CD14-positive monocyte (primary cell): ENCODE measurements around the gene ANK2. TPM values are rescaled to one million over a fixed set of nuclear protein-coding genes. Genes with fewer than 3 reads are reported as not detected.

Experiments used
- DNase-seq, 3 donors: peaks; one replicate each; pipeline ENCODE4 v3.0.0-alpha.2; 2011 to 2022
- H2AFZ ChIP-seq: 2 replicates; pipeline ENCODE4 v1.6.0; 2012; ENCODE audit warnings: mild to moderate bottlenecking, low read depth, low read length, inconsistent platforms; ENCODE audit not compliant: insufficient read depth, poor library complexity, severe bottlenecking
- H3K27ac ChIP-seq, 2 donors: 1 replicate in 1 of 2; 2 replicates in 1 of 2; pipeline ENCODE4 v1.5.1; 2012 to 2013; ENCODE audit warnings: low read length in 2 of 2, control low read depth in 1 of 2, inconsistent platforms in 1 of 2, low read depth in 1 of 2, mild to moderate bottlenecking in 1 of 2
- H3K27me3 ChIP-seq, 2 donors: one replicate each; pipeline versions ENCODE4 v1.6.0 to v1.6.1; 2011 to 2013; ENCODE audit warnings: low read length in 2 of 2; ENCODE audit not compliant: control insufficient read depth in 2 of 2, insufficient read depth in 2 of 2
- H3K36me3 ChIP-seq, 2 donors: replicated peaks in 1 of 2; 1 replicate in 1 of 2; 2 replicates in 1 of 2; pipeline versions ENCODE4 v1.5.1 to v1.6.1; 2012 to 2013; ENCODE audit warnings: low read length in 2 of 2, control low read depth in 1 of 2, inconsistent platforms in 1 of 2, mild to moderate bottlenecking in 1 of 2; ENCODE audit not compliant: insufficient read depth in 2 of 2, control insufficient read depth in 1 of 2
- H3K4me1 ChIP-seq, 2 donors: 1 replicate in 1 of 2; 2 replicates in 1 of 2; pipeline versions ENCODE4 v1.5.1 to v1.6.1; 2012 to 2013; ENCODE audit warnings: low read length in 2 of 2, control low read depth in 1 of 2, inconsistent platforms in 1 of 2, mild to moderate bottlenecking in 1 of 2, moderate library complexity in 1 of 2; ENCODE audit not compliant: insufficient read depth in 2 of 2, control insufficient read depth in 1 of 2
- H3K4me2 ChIP-seq: replicated peaks from 2 replicates; pipeline ENCODE3; 2012; ENCODE audit warnings: low read length, moderate library complexity, mild to moderate bottlenecking; ENCODE audit not compliant: poor library complexity, severe bottlenecking; ENCODE audit errors: extremely low read depth
- H3K4me3 ChIP-seq, 3 experiments: fragments of 200-600 bp in 1 of 3; sonication (generic) in 1 of 3; replicated peaks in 1 of 3; 1 replicate in 2 of 3; 2 replicates in 1 of 3; pipeline ENCODE4 v1.5.1; 2011 to 2013; ENCODE audit warnings: low read length in 3 of 3, mild to moderate bottlenecking in 3 of 3, control low read depth in 2 of 3, low read depth in 2 of 3, inconsistent platforms in 1 of 3, moderate library complexity in 1 of 3
- H3K79me2 ChIP-seq: 2 replicates; pipeline ENCODE4 v1.6.0; 2012; ENCODE audit warnings: mild to moderate bottlenecking, control low read depth, inconsistent platforms, low read length, moderate library complexity; ENCODE audit not compliant: insufficient read depth
- H3K9ac ChIP-seq: 2 replicates; pipeline ENCODE4 v1.6.0; 2017; ENCODE audit warnings: low read length, mild to moderate bottlenecking; ENCODE audit not compliant: insufficient read depth, poor library complexity, severe bottlenecking
- H3K9me3 ChIP-seq, 2 donors: replicated peaks in 1 of 2; 1 replicate in 1 of 2; 2 replicates in 1 of 2; pipeline versions ENCODE4 v1.5.1 to v1.6.1; 2012 to 2013; ENCODE audit warnings: low read length in 2 of 2, control low read depth in 1 of 2; ENCODE audit not compliant: control insufficient read depth in 1 of 2, insufficient read depth in 1 of 2
- H4K20me1 ChIP-seq: 2 replicates; pipeline ENCODE4 v1.6.0; 2012; ENCODE audit warnings: mild to moderate bottlenecking, low read length, control low read depth, moderate library complexity; ENCODE audit not compliant: insufficient read depth
- H3K27ac Mint-ChIP-seq, 7 donors: one replicate each; pipeline ENCODE4 v1.8.0; 2020; ENCODE audit warnings: mild to moderate bottlenecking in 7 of 7, mixed read lengths in 7 of 7, moderate library complexity in 6 of 7, inconsistent platforms in 2 of 7
- H3K27me3 Mint-ChIP-seq, 3 donors: one replicate each; pipeline ENCODE4 v1.8.0; 2021 to 2022; ENCODE audit warnings: low read depth in 3 of 3, mild to moderate bottlenecking in 3 of 3, mixed read lengths in 3 of 3, moderate library complexity in 3 of 3, inconsistent platforms in 1 of 3
- H3K36me3 Mint-ChIP-seq, 2 donors: one replicate each; pipeline ENCODE4 v1.8.0; 2020; ENCODE audit warnings: mixed read lengths in 2 of 2, inconsistent platforms in 1 of 2, mild to moderate bottlenecking in 1 of 2
- H3K4me1 Mint-ChIP-seq: one replicate; pipeline ENCODE4 v1.8.0; 2020; ENCODE audit warnings: mild to moderate bottlenecking, mixed read lengths
- H3K4me3 Mint-ChIP-seq, 2 donors: one replicate each; pipeline ENCODE4 v1.8.0; 2020; ENCODE audit warnings: mild to moderate bottlenecking in 2 of 2, mixed read lengths in 2 of 2, moderate library complexity in 1 of 2
- H3K9me3 Mint-ChIP-seq, 7 donors: one replicate each; pipeline ENCODE4 v1.8.0; 2020 to 2022; ENCODE audit warnings: mixed read lengths in 7 of 7, mild to moderate bottlenecking in 6 of 7, moderate library complexity in 6 of 7, inconsistent platforms in 2 of 7
- CTCF ChIP-seq: fragments of 200-600 bp; IDR thresholded peaks from one replicate; pipeline ENCODE4 v1.8.0; 2022; ENCODE audit warnings: antibody characterized with exemption, mild to moderate bottlenecking
- WGBS: methylation state at CpG from one replicate; pipeline ENCODE4 v1.1.5; 2013; ENCODE audit warnings: missing lambda C conversion rate; ENCODE audit not compliant: insufficient coverage; 5-methylcytosine and 5-hydroxymethylcytosine counted together
- intact Hi-C, 2 donors: fragments of 100-400 bp; cut with micrococcal nuclease; formaldehyde crosslinking; loops; one replicate each; pipeline versions ENCODE4 v1.15.0 to v1.15.1; 2023
- polyA plus RNA-seq, 3 donors: library from polyadenylated mRNA; depleted of rRNA in 1 of 3; unstranded in 2 of 3; stranded (reverse) in 1 of 3; fragments of 300-500 nt in 2 of 3; fragments of >200 nt in 1 of 3; fragmentation: Illumina TruSeq in 2 of 3; gene quantifications; 1 replicate in 2 of 3; 2 replicates in 1 of 3; pipeline ENCODE4 v1.2.3, GENCODE V29; 2012 to 2021

Gene ANK2
- polyA plus RNA-seq, 3 donors = not detected

GRCh38 chr4:113390850-113391249 lies 341.4 kb downstream of the ANK2 start:
- Histone ChIP-seq H4K20me1 (no peaks in the 10 kb centered on the region), H3K4me3 (no peak overlapping the region), H3K27ac (no peak overlapping the region), H3K9ac (no peak overlapping the region), H3K4me2 (no peak overlapping the region), H3K4me1 (no peaks in the 10 kb centered on the region), H3K79me2 (no peaks in the 10 kb centered on the region), H3K27me3 (no peaks in the 10 kb centered on the region), H2AFZ (no peak overlapping the region), H3K9me3 (no peaks in the 10 kb centered on the region), H3K36me3 (no peaks in the 10 kb centered on the region)
- Mint-ChIP-seq H3K9me3 (no peaks in the 10 kb centered on the region), H3K36me3 (no peaks in the 10 kb centered on the region), H3K4me3 (no peak overlapping the region), H3K4me1 (no peaks in the 10 kb centered on the region), H3K27ac (no peak overlapping the region), H3K27me3 (peaks cover 2 to 5% (median 2%) of the 10 kb centered on the region in 3 donors)
- DNase-seq = no peak
- TF ChIP-seq CTCF = no peak
- intact Hi-C loops = loop anchor here (10.0 kb wide), 2 partner anchors 514 to 1304 kb away; no protein-coding TSS in a partner anchor

GRCh38 chr4:113394108-113394729 lies 344.8 kb downstream of the ANK2 start:
- no peaks in the 10 kb centered on the region for H3K4me1 ChIP-seq
- Mint-ChIP-seq H3K4me3 (no peak overlapping the region), H3K27me3 (peaks cover 0 to 5% (median 2%) of the 10 kb centered on the region in 3 donors), H3K27ac (no peak overlapping the region), H3K36me3 (no peaks in the 10 kb centered on the region), H3K4me1 (no peaks in the 10 kb centered on the region), H3K9me3 (no peaks in the 10 kb centered on the region)
- DNase-seq = no peak
- H3K79me2 ChIP-seq = no peaks in the 10 kb centered on the region
- H3K36me3 ChIP-seq = no peaks in the 10 kb centered on the region
- no peaks in the 10 kb centered on the region for H3K27me3 ChIP-seq
- no peak overlapping the region for H2AFZ ChIP-seq
- H4K20me1 ChIP-seq = no peaks in the 10 kb centered on the region
- H3K9ac ChIP-seq = no peak overlapping the region
- H3K9me3 ChIP-seq = no peaks in the 10 kb centered on the region
- no peak overlapping the region for H3K4me2 ChIP-seq
- TF ChIP-seq CTCF = no peak
- no peak overlapping the region for H3K27ac ChIP-seq
- no peak overlapping the region for H3K4me3 ChIP-seq
- WGBS = no CpG with 5 or more reads among the region's 3 CpGs
- intact Hi-C loops = loop anchor here (2.0 to 10.0 kb wide), 3 partner anchors 511 to 1301 kb away; no protein-coding TSS in a partner anchor
